ENCODE data around the gene CD163L1.
A peak's percentile ranks its signal among the peaks of the same experiment; 100 is the strongest.
"Not testable (repeated sequence)": the region's sequence is repeated elsewhere in the genome, so short reads cannot be mapped to it uniquely, and the experiment has no call there.

Gene CD163L1

DNA sequence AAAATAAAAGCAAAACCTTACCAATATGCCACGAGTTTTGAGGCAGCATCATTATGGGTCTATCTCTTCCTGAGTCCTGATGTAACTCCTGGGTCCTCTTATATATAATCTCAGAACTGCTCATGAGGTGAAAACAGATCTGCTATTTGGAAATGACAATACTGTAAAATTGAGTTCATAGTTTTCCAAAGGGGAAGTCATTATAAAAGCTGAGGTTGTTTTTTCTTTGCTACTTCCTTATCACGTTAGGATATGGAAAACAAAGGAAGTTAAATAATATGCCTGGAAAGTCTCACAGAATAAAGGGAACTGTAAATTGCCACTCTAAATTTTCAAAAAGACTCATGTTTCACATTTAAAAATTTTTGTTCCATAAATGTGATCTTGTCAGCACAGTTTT lies at the start of gene CD163L1:
CD163L1 (minus strand) TSS at position 78 of the 400 bp plus-strand sequence; CDS start at position 52, 26 bp downstream.
- DNase-seq (ENCODE audit: low spot score): no peak

DNA sequence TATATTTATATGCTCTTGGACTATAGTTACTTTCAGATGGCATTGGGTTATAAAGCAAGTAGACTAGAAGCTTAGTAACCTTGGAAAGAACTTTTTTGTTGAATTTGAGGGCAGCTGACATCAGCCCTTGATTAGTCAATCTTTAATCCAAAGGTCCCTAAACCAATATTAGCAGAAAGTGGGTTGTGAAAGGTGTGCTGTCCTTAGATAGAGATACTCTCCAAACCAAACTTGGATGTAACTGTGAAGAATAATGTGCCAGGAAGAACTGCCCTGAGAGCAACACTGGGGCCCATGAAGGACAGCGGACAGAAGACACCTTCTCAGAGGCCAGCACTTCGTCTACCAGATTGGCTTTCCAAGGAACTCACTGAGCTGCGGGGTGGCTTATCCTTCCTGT lies 49.1 kb upstream of the CD163L1 start:
- DNase-seq (ENCODE audit: low spot score): no peak

DNA sequence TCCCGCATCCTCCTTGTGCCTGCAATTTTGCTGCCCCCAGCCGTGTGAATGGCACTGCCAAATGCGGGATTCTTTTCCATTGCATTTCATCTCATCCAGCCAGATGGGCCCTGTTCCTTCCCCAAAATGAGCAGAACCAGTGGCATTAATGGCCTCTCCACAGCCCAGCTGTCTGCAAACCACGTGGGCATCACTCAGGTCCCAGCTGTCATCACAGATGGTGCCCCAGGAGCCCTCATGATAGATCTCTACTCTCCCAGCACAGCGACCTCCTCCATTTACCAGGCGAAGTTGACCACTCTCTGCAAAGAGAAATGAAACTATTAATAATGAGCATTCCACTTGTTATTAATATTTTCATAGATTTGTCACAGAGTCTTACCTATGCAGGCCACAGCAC lies 42.6 kb upstream of the CD163L1 start:
- DNase-seq (ENCODE audit: low spot score): no peak

DNA sequence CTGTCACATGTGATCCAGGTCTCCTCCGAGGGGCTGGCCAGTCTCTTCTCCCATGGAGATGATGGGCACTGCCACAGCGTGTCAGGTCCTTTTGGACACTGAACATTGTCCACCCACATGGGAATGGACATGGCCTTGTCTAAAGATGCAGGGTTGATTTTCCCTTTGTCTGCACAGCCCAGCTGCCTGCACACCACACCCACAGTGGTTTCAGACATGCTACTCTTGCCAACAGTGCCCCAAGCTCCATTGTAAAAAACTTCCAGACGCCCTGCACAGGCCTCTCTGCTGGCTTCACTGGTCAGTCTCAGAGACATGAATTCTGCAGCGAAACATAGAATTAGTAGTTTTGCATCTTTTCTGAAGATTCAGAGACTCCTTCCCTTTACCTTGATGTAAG lies 41.1 kb upstream of the CD163L1 start:
- DNase-seq (ENCODE audit: low spot score): no peak

DNA sequence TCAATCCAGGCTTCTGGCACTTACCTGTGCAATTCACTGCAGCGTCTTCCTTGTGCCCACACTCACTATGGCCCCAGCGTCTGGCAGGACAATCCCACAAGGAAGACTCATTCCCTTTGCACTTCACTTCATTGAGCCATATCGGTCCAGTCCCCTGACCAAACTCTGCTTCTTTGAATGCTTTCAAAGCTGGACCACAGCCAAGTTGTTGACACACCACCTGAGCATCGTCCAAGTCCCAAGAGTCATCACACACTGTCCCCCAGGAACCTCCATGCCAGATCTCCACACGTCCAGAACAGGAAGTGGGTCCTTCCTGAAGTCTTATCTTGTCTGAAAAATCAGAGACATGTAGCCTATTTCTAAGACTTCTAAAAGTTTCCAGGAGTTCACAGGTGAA lies 39.4 kb upstream of the CD163L1 start:
- DNase-seq (ENCODE audit: low spot score): no peak

DNA sequence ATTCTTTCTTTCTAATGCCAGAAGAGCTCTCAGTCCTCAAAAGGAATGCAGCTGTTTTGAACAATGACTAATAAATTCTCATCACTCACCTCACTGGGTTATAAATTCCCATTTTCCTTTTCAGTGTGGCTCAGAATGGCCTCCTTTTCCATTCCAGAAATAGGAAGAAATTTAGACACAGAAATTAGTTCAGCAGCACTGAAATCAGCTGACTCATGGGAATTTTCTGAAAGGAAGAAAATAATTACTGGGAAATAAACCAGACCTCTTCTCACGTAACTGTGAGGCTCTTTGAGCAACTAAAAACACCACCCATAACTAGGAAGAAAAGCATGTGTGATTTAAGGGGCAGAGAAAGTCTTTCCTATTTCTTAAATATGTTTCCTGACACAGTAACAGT lies 35.8 kb upstream of the CD163L1 start:
- no peak for DNase-seq (ENCODE audit: low spot score)

DNA sequence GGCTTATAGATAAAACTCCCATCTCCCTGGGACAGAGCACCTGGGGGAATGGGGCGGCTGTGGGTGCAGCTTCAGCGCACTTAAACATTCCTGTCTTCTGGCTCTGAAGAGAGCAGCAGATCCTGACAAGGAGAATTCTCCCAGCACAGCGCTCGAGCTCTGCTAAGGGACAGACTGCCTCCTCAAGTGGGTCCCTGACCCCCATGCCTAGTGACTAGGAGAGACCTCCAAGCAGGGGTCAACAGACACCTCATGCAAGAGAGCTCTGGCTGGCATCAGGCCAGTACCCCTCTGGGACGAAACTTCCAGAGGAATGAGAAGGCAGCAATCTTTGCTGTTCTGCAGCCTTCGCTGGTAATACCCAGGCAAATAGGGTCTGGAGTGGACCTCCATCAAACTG lies 28.1 kb upstream of the CD163L1 start:
- no peak for DNase-seq (ENCODE audit: low spot score)

DNA sequence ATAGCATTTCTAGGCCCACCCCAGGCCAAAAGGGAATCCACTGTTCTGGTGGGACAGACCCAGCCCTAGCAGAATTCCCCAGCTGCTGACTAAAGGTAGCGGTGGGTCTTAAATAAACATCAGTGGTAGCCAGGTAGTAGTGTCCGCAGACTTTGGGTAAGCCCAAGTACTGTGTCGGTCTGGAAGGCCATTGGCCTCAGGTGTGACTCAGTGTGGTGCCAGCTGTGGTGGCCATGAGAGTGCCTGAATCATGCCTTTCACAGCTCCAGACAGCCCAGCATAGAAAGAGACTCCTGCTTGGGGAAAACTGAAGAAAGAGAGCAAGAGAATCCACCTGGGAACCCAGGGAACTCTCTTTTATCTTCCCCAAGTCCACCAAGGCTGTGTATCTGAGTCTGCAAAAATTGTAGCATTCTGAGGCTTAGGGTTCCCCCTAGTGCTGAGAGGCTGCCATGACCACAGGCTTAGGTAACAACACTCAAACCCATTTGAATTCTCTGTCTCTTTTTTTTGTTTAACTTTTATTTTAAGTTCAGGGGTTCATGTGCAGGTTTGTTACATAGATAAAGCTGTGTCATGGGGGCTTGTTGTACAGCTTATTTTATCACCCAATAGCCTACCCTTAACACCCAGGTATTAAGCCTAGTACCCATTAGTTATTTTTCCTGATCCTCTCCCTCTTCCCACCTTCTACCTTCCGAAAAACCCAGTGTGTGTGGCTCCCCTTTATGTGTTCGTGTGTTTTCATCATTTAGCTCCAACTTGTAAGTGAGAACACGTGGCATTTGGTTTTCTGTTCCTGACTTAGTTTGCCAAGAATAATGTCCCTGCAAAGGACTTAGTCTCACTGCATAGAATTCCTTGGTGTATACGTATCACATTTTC lies 16.7 kb upstream of the CD163L1 start:
- DNase-seq (ENCODE audit: low spot score): peak; percentile 35

DNA sequence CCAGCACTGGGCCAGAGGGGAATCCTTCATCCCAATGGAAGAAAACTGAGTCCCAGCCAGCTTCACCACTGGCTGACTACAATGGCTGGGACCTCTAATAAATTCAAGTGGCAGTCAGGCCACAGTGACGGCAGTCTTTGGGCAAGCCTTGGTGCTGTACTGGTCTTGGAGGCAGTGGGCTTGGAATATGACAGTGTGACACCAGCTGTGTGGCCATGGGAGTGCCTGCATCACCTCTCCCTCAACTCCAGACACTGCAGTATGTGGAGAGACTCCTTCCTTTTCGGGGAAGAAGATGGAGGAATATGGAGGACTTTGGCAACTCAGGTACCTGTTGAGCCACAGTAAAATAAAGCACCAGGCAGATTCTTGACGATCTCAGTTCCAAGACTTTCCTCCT lies 16.0 kb upstream of the CD163L1 start:
- DNase-seq (ENCODE audit: low spot score): no peak

DNA sequence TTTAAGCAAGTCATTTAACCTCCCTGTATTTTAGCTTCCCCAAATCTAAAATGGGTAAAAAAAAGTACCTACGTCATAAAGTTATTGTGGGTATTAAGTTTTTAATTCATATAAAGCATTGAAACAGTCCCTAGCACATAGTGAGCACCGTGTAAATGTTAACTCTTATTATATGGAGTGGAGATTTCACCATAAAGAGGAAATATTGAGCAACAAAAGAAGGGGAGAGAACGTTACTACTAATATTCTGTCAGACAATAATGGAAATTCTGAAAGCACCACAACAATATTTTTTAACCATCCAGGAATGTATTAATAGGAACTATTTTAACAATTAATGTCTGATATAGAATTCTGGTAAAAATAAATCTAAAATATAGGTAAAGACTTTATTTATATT lies 7.8 kb upstream of the CD163L1 start:
- no peak for DNase-seq (ENCODE audit: low spot score)

DNA sequence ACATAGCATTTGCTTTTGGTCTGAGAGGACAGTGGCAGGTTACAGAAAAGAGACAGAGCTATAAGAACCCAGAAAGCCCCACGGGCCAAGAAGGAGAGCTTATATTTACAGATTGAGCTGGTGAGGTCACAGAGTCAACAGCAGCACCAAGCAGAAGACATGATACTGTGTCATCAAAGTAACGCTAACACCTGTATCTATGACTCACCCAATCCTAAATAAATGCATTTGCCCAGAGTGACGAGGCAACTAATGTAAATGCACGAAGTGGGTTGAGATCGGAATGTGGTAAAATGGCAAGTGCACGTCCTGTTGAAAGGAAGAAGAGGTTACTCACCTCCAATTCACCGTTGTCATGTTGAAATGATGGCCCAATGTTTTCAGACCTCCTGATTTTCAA lies 6.7 kb upstream of the CD163L1 start:
- DNase-seq (ENCODE audit: low spot score): no peak

DNA sequence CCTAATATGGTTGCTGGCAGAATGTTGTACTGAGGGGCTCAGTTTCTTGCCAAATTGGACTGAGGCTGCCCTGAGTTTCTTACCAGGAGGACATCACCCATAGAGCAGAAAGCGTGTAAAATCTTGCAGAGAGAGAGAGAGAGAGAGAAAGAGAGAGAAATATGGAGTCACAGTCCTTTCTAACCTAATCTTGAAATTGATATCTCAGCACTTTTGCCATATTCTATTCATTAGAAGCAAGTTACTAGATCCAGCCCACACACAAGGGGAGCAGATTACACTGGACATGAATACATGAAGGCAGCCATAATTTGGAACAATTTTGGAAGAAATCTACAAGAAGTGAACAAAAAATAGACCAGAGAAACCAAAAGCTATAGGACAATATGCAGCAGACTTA lies 4.1 kb upstream of the CD163L1 start:
- DNase-seq (ENCODE audit: low spot score): no peak

DNA sequence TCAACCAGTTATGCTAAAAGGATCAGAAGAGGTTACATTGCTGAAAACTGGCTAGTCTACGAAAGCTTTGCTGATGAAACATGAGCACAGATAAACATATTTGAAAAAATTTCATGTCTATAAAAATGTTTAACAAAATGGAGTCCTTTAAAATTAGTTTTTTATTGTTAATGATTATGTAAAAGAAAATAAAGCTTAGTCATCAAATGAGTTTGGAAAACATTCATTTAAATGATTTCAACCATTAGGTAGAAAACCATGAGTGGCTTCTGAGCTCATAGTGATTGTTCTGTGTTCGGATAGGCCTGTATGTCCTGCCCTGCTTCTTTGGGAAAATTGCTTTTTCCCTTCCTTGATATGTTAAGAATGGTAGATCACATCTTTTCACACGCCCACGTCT lies 584 bp upstream of the CD163L1 start:
- DNase-seq (ENCODE audit: low spot score): no peak

DNA sequence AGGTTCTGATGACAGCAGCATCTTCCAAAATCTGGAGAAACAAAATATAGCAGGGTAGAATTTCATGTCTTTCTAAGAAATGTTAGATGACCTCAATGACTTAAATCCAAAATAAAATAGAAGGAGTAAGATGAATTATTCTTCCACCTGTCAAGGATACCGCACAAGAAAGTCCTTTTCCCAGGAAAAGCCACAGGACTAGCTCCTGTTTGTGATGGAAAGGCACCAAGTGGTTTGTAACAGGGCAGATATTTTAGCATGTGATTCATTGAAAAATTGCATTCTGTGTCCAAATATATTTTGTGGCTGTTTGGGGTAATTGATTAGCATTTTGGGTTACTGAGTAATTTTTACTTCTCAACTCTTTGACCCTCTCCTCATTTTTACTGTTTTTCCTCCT lies 2.7 kb downstream of the CD163L1 start:
- DNase-seq (ENCODE audit: low spot score): no peak

DNA sequence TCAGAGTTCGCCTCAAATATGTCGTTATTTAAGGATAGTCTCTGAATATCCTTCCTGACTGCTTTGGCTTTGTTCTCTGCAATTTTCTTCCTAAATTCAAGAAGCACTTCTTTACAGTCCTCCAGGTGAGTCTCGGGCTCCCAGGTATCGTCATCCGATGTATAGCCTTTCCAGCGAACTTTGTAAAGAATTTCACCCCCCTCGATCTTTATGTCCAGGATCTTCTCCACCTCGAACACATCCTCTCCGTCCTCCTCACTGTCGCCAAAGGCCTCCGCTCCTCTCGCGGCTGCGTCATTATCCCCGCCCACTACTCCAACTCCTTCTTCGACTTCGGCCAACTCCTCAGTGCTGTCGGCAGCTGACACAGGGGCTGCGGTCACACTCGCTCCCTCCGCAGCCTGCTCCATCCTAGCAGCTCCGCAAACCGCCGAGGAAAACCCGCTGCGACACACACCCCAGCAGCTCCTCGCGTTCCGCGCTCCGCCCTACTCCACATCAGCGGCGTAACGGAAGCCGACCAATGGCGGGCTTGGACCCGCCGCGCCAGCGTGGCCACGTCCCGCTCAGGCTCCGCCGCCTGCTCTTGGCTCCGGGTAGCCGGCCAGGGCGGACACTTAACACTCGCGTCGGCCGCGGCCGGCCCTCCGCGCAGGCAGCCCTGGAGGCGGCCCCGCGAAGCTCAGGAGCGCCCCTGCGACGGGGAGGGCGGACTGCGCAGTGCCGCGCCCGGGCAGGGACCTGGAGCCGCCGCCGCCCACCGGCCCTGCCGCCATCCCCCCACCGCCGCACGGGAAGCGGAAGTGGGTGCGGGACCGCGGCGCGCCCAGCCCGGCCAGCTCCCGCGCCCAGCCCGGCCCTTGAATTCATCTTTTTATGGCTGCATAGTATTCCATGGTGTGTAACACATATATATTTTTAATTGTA lies 4.1 kb downstream of the CD163L1 start:
- no peak for DNase-seq (ENCODE audit: low spot score)

DNA sequence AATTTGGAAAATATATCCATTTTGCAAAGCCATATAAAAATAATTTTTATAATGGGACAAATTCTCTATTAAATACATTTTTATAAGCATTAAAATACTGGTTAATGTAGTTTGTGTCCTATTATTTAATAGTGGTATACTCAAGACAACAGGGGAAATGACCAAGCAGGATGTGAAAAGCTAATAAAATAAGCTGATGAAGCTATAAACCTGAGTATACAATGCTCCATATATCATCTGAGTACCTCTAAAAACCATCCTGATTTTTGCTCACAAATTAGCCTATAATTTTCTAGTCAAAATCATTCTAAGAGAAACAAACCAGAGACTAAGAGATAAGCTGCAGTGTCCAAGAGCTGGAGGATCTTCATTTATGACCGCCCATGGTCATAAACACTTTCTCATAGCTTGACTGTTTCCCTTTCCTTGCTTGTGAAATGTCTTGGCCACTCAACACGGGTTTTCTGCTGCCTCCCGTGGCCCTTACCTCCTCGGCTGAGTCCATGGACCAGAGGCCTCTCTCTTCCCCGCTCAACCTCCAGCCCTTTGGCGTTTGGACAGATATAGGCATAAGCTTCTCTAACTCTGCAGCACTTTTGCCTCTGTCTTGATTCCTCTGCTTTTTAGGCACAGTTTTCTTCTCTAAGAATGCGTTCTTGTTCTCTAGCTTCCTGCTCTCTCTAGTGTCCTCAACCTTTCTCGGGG lies 5.5 kb downstream of the CD163L1 start:
- not testable (repeated sequence) for DNase-seq (ENCODE audit: low spot score)

DNA sequence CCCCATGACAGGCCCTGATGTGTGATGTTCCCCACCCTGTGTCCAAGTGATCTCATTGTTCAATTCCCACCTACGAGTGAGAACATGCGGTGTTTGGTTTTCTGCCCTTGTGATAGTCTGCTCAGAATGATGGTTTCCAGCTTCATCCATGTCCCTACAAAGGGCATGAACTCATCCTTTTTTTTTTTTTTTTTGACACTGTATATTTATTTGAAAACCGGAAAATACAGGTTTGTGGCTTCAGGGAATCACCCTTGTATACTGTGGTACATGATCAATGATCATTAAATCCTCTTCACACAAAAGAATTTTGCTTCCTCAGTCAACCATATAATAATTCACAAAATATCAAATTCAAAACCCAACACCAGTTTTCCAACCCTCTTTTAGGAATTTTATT lies 6.5 kb downstream of the CD163L1 start:
- not testable (repeated sequence) for DNase-seq (ENCODE audit: low spot score)

DNA sequence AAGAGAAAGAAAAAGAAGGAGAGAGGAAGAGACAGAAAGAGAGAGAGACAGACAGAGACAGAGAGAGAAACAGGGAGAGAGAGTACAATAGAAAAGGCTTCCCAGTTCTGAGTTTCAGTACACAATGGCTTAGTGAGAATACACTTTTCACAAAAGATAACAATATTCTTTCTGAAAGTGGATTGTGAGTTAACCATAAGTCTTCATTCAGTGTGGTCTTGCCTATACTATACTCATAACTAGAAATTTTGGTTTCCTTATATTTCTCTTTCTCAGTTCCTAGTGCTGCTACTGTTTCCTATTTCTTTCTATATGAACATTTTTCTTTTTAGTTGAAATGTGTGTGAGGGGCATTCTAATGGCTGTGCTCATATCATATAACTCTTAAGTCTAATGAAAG lies 9.3 kb downstream of the CD163L1 start:
- no peak for DNase-seq (ENCODE audit: low spot score)

DNA sequence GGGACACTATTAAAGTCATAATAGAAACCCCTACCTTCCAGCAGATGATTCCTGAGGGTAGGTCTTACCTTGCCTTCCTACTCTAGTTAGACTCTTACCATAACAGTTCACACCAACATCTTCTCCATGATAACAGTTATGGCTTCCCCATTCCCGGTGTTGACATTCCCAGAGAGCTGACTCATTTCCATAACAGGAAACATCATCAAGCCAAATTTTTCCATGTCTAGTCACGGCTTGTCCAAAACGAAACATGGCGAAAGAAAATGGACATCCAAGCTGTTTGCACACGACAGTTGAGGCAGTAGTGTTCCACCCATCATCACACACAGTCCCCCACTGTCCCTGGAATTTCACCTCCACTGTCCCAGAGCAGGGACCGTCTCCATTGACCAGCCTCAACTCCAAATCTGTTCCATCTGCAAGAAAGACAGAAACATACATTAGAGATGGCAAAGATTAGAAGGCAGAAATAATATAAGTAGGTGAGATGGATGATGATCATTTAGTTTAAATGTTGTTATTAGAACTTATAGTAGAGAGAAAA lies 10.6 kb downstream of the CD163L1 start:
- no peak for DNase-seq (ENCODE audit: low spot score)

DNA sequence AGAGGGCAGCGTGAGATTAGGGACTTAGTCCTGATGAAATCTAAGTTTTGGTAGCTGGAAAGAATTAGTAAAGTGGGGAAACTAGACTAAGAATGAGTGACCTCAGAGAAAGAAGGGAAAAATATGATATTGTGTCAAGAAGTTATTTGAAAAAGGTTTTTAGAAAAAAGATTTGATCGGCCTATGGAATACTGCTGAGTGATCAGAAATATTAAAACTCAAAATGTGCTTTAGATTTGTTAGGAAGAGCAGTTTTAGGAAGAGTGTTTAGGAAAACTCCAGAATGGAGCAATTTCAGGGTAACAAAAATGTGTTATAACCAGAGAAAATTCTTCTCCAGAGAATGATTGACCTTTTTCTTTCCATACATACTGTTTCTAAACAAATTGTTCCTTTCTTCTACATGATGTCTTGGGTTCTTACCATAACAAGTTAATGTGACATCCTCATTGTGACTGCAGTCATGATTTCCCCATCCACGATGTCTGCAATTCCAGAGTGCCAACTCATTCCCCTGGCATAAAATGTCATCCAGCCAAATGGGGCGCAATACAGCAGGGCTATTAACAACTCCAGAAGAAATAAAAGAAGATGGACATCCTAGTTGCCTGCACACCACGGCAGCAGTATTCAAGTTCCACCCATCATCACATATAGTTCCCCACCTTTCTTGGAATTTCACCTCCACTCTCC lies 11.8 kb downstream of the CD163L1 start:
- no peak for DNase-seq (ENCODE audit: low spot score)

DNA sequence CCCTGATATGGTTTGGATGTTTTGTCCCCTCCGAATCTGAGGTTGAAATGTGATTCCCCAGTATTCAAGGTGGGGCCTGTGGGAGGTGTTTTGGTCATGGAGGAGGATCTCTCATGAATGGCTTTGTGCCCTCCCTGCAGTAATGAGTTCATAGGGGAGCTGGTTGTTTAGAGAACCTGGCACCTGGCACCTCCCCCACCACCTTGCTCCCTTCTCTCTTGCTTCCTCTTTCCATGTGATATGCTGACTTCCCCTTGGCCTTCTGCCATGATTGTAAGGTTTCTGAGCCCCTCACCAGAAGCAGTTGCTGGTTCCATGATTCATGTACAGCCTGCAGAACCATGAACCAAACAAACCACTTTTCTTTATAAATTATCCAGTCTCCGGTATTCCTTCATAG lies 32.6 kb downstream of the CD163L1 start:
- no peak for DNase-seq (ENCODE audit: low spot score)

DNA sequence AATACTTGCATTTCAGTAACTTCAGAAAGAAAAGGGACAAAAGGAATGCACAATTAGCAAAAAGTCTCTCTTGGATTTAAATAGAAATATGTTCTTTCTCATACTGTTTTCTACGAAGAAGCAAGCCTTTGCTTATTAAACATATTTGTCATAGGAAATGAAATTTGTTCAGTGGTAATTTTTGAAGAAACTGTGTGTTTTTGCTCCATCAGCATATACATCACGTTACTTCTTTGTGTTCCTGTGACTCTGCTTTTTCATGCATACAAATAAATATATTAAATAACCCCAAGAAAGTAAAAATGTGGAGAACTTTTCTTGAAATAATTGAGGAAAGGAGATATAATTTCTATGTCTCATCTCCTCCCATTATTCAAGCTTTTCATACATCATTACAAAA lies 39.7 kb downstream of the CD163L1 start:
- DNase-seq (ENCODE audit: low spot score): no peak
